SK-N-DZ (cell line): ENCODE measurements around the gene COX6B1.
"Not testable (repeated sequence)": the region's sequence is repeated elsewhere in the genome, so short reads cannot be mapped to it uniquely, and the experiment has no call there.

ENCODE experiments used
- DNase-seq: peaks from one replicate; pipeline ENCODE4 v3.0.0-alpha.2; 2015; ENCODE audit warnings: low spot score

The COX6B1 gene

DNA sequence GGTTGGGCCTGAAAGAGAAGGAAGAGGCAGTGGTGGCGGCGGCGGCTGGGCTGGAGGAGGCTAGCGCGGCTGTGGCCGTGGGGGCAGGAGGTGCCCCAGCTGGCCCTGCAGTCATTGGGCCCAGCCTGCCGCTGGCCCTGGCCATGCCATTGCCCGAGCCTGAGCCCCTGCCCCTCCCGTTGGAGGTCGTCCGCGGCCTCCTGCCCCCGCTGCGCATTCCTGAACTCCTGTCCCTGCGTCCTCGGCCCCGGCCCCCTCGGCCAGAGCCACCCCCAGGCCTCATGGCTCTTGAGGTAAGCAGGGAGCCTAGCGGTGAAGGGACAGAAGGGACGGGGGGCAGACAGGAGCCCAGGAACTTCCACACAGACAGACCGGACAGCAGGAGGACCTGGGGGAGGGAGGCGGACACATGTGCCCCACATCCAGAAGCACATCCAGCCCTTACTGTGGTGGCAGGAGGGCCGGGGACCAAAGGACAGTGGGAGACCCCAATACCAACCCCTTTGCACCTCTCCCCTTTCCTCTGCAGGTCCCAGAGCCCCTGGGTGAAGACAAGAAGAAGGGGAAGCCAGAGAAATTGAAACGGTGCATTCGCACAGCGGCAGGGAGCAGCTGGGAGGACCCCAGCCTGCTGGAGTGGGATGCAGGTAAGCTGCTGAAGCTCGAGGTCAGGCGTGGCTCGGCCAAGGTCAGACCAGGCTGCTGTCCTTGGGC is 14.2 kb upstream of the COX6B1 start:
- DNase-seq = no peak

DNA sequence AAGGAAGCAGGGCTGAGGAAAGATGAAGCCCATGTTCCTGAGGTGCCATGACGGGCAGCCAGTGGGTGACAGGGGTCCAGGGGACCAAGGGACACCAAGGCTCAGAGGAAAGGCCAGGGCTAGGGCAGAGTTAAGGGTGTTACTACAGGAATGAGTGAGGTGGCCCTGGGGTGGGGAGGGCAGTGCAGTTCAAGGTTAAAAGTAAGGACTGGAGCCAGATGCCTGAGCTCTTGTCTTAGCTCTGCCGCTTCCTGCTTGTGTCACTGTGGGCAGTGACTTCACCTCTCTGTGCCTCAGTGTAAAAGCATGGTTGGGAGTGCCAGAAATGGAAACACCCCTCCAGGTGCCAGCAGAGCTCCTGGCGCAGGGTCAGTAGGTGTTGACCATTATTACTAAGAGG is 11.5 kb upstream of the COX6B1 start:
- no peak for DNase-seq

DNA sequence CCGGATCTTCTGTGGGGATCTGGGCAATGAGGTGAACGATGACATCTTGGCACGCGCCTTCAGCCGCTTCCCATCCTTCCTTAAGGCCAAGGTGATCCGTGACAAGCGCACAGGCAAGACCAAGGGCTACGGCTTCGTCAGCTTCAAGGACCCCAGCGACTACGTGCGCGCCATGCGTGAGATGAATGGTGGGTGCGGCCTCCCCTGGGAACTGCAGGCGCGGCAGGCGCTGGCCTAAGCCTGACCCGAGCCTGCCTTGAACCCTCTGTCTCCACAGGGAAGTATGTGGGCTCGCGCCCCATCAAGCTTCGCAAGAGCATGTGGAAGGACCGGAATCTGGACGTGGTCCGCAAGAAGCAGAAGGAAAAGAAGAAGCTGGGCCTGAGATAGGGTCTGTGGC is 11.0 kb upstream of the COX6B1 start:
- no peak for DNase-seq

DNA sequence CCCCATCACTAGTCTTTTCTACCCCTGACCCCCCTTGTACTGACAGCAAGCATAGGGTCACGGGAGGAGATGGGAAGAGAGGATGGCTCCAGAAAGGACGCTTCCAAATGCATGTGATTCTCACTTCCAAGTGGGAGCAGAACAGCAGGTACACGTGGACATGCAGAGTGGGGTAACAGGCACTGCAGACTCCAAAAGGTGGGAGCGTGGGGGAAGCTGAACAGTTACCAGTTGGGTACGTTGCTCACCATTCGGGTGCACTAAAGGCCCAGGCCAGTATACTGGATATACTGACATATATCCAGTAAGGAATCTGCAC is 8.8 kb upstream of the COX6B1 start:
- no peak for DNase-seq

DNA sequence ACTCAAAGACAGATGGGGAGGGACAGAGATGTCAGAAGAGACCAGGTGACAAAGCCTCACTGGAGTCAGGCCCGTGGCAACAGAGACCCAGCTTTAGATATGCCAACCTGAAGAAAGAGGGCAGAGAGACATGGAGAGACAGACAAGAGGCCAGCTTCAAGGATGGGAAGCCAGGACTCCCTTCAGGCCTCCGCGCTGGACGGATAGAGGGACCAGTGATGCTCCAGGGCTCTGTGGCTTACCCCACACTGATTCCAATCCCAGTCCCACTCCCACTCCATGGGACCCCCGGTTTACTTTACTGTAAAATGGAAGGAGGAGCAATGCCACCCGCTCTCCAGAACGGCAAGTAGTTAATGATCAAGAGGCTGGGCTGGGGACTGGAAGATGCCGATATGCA is 8.3 kb upstream of the COX6B1 start:
- DNase-seq = no peak

DNA sequence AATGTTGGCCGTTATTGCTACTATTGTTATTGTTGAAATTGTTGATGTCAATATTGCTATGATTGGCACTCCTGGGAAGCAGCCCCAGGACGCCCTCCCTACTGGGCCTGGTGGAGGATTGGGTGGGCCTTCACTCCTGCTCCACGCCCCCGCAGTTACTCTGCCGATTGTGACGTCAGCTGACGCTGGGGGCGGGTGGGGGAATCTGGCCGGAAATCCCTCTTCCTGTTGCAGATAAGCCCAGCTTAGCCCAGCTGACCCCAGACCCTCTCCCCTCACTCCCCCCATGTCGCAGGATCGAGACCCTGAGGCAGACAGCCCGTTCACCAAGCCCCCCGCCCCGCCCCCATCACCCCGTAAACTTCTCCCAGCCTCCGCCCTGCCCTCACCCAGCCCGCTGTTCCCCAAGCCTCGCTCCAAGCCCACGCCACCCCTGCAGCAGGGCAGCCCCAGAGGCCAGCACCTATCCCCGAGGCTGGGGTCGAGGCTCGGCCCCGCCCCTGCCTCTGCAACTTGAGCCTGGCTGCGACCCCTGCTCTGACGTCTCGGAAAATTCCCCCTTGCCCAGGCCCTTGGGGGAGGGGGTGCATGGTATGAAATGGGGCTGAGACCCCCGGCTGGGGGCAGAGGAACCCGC is 6.5 kb upstream of the COX6B1 start, which contains the start of gene ETV2:
ETV2 (plus strand) TSS at position 231 of the 637 bp plus-strand sequence. CDS start 716 bp downstream, outside the sequence.
- peak; percentile 32 for DNase-seq

DNA sequence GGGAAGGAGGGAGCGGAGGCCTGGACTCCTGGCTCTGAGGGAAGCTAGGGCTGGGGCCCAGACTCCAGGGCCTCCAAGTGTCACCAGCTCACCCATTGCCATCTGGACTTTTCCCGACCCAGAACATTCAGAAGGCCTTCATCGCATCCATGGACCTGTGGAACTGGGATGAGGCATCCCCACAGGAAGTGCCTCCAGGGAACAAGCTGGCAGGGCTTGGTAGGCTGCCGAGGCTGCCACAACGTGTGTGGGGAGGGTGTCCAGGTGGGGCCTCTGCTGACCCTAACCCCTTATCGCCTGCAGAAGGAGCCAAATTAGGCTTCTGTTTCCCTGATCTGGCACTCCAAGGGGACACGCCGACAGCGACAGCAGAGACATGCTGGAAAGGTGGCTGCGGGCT is 5.8 kb upstream of the COX6B1 start:
- no peak for DNase-seq

DNA sequence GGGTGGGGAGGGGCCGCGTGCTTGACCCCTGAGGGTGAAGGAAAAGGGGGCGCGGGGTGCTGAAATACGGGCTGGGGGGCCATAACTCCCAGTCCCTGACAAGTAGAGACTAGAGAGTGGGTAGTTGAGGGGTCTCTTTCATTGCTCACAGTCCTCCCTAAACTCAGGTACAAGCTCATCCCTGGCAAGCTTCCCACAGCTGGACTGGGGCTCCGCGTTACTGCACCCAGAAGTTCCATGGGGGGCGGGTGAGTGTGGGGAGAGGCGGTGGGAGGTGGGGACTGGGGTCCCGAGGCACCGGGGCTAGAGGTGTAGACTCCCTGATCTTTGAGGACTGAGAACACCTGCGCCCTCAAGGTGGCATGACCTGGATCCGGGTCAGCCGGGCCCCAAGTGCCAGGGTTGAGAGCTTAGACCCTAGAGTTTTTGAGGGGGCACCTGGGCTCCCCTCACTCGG is 5.3 kb upstream of the COX6B1 start:
- no peak for DNase-seq

DNA sequence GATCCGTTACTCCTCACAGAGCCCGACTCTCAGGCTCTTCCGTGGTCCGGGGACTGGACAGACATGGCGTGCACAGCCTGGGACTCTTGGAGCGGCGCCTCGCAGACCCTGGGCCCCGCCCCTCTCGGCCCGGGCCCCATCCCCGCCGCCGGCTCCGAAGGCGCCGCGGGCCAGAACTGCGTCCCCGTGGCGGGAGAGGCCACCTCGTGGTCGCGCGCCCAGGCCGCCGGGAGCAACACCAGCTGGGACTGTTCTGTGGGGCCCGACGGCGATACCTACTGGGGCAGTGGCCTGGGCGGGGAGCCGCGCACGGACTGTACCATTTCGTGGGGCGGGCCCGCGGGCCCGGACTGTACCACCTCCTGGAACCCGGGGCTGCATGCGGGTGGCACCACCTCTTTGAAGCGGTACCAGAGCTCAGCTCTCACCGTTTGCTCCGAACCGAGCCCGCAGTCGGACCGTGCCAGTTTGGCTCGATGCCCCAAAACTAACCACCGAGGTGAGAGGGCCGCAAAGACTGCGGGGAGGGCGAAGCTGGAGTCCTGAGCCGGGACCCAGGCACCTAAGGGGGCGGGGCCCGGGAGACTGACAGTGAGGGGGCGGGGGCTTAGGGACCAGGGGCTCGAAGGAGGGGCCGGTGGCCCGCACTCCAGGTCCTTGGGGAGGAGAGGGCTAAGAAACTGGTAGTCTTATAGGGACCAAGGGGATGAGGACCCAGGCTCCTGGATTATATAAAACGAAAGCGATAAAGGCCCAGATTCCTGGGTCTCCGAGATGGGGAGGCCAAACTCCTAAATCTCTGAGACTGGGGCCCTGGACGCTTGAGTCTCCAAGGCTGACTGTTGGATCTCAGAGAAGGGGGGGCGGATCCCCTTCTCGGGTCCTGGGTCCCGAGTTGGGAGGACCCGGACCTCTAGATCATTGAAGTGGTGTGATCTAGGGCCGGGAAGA is 4.6 kb upstream of the COX6B1 start:
- peak; percentile 81 for DNase-seq

DNA sequence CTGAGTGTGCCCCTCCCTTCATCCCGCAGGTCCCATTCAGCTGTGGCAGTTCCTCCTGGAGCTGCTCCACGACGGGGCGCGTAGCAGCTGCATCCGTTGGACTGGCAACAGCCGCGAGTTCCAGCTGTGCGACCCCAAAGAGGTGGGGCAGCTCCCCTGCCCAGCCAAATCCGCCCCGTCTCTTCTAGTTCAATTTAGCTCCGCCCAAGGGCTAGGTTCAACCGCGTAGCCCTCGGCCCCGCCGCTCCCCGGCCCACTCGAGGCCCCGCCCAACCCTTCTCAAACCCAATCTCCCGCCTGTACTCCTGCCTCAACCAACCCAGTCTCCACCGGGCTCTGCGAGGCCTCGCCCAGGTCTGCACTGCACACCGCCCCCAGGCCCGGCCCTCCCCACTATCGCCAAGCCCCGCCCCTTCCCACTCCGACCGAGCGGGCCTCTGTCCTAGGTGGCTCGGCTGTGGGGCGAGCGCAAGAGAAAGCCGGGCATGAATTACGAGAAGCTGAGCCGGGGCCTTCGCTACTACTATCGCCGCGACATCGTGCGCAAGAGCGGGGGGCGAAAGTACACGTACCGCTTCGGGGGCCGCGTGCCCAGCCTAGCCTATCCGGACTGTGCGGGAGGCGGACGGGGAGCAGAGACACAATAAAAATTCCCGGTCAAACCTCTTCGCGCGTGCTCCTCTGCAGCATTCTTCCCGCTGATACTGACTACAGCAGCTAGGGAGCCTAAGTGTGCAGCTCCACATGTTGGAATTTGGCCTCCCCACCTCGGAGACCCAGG is 3.7 kb upstream of the COX6B1 start:
- DNase-seq = peak; percentile 92

DNA sequence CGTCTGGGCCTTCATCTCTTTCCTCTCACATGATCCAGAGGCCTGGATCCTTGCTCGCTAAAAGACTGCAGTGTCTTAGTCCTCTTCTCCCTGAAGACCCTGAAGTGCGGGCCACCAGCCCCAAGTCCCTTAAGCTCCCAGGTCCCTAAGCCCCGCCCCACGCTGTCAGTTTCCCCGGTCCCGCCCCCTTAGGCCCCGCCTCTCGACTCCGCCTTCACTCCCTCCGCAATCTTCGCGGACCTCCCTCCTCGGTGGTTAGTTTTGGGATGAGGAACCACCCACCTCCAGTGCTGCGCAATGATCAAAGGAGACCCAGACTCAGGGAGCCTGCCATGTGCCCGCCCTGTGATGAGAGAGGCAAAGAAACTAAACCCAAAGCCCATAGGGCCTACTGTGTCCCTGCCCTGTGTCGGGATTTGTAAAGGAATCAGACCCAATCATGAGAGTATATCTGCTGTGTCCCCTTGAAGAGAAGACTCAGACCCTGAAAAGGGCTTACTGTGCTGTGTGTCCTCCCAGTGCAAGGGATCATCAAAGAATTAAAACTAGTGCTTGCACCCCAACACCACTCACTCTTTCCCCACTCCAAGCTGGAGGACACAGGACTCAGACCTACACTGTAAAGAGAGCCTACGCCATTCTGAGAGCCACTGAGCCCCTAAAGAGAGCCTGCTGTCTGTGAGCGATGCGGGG is 3.0 kb upstream of the COX6B1 start:
- DNase-seq = peak; percentile 68

DNA sequence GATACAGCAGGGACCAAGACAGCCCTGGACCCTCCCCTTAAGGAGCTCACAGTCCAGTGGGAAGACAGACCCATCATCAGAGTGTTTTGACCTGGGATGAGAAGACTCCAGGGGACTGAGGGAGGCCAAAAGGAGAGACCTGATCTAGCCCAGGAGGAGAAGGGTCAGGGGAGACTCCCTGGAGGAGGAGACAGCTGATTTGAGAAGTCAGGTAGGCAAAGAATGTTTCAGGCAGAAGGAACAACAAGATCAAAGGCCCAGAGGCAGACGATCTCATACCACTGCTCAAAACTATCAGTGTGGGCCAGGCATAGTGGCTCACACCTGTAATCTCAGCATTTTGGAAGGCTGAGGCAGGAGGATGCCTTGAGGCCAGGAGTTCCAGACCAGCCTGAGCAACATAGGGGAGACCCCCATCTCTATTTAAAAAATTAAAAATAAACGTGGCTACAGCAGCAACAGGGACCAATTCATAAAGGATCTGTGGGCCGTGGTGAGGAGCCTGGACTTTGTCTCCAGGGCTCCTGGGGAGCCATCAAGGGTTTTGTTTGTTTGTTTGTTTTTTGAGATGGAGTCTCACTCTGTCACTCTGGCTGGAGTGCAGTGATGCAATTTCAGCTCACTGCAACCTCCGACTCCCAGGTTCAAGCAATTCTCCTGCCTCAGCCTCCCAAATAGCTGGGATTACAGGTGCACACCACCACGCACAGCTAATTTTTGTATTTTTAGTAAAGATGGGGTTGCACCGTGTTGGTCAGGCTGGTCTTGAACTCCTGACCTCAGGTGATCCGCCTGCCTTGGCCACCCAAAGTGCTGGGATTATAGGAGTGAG is 2.2 kb upstream of the COX6B1 start:
- no peak for DNase-seq

DNA sequence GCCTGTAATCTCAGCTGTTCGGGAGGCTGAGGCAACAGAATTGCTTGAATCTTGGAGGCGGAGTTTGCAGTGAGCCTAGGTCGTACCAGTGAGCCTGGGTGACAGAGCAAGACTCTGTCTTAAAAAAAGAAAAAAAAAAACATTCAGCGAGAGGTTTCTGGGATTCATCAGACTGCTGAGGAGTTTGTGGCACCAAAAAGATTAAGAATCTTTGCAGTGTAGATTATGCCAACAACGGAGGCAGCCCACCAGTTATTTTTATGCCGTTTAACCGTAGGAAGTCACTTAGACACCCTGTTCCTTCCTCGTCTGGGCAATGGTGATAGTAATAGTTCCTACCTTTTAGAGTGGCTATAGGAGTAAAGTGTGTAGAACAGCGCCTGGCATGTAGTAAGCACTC is 2.5 kb downstream of the COX6B1 start:
- no peak for DNase-seq

DNA sequence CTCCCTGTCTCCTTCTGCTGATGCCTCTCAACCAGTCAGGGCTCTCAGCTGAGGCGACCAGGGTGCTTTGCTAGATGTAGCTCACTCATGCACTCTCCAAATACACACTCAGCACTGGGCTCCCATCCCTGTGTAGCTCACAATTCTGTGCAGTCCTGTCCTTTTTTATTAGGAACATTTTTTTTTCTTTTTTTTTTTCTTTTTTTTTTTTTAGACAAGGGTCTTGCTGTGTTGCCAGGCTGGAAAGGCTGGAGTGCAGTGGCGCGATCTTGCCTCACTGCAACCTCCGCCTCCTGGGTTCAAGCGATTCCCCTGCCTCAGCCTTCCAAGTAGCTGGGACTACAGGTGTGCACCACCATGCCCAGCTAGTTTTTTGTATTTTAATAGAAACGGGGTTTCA is 6.7 kb downstream of the COX6B1 start:
- not testable (repeated sequence) for DNase-seq

DNA sequence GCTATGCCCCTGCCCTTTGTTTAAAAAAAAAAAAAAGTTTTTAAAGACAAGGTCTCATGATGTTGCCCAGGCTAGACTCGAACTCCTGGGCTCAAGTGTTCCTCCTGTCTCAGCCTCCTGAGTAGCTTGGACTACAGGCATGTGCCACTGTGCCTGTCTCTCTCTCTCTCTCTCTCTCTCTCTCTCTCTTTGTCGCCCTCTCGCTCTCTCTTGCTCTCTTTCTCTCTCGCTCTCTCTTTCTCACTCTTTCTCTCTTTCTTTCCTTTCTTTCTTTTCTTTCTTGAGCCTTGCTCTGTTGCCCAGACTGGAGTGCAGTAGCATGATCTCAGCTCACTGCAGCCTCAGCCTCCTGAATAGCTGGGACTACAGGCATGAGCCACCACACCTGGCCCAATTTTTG is 7.5 kb downstream of the COX6B1 start:
- no peak for DNase-seq

DNA sequence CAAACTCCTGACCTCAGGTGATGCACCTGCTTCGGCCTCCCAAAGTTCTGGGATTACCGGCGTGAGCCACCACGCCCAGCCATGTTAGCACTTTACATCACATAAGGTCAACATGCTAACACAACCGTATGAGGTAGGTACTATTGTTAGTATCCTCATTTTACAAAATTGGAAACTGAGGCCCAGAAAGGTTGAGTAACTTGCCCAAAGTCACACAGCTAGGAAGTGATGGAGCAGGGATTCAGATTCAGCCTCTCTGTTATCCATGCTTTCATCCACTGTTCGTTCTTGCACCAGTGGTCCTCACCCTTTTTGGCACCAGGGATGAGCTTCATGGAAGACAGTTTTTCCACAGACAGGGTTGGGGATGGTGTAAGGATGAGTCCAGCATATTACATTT is 8.6 kb downstream of the COX6B1 start:
- no peak for DNase-seq

DNA sequence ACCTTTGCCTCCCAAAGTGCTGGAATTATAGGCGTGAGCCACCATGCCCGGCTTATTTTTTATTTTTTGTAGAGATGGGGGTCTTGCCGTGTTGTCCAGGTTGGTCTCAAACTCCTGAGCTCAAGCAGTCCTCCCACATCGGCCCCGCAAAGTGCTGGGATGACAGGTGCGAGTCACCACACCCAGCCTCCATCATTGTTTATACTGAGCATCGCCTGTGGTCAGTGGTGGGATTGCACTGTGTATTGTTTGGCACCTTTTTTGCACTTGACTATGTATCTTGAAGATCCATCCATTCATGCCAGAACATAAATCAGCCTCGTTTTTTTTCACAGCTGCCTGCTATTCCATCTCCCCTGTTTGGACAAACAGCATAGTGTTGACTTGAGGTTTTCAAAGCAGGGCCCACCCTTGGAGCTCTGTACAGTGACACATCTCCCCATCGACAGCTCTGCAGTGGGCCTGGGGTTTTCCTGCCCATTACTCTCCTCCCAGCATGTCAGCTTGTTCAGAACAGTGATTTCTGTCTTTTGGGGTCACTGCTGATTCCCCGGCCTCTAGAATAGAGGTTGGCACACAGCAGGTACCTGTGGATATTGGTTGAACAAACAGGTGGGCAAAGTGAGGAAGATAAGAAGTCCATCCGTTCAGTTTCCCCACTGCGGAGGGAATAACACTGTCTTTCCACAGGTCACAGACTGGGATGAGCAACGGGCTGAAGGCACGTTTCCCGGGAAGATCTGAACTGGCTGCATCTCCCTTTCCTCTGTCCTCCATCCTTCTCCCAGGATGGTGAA is 10.0 kb downstream of the COX6B1 start:
- no peak for DNase-seq

DNA sequence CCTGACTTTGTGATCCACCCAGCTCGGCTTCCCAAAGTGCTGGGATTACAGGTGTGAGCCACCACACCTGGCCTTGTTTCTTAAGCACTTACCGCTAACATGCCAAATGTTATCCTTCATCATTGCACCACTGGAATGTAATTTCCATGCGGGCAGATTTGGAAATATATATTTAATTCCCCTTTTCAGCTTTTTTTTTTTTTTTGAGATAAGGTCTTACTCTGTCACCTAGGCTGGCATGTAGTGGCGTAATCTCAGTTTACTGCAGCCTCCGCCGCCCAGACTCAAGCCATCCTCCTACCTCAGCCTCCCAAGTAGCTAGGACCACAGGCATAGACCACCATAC is 13.8 kb downstream of the COX6B1 start:
- no peak for DNase-seq

DNA sequence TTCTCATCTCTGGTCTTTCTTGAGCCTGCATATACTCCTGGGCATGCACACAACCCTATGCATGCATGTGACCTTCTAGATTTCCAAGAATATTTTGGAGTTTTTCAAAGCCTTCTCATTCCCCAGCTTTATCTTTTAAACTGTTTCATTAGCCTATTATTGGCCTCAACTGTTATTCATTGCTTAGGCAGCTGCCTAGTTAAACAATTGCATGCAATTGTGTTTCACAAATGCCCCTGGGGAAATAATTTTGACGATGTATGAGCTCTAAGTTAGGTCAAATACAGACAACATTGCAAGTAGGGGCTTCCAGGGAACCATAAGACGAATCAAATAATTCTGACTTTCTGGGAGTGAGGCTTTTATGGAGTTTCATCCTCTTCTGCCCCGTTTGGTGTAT is 15.9 kb downstream of the COX6B1 start:
- no peak for DNase-seq
